HG03575 (cell line): ENCODE measurements around the gene TPMT.

Experiments used
- ATAC-seq: cut with Tn5 transposase; IDR thresholded peaks from one replicate; pipeline ENCODE4 v1.9.1; 2021; ENCODE audit not compliant: unreplicated experiment, insufficient number of reproducible peaks, low FRiP score; ENCODE audit errors: extremely low read depth

The TPMT gene

DNA sequence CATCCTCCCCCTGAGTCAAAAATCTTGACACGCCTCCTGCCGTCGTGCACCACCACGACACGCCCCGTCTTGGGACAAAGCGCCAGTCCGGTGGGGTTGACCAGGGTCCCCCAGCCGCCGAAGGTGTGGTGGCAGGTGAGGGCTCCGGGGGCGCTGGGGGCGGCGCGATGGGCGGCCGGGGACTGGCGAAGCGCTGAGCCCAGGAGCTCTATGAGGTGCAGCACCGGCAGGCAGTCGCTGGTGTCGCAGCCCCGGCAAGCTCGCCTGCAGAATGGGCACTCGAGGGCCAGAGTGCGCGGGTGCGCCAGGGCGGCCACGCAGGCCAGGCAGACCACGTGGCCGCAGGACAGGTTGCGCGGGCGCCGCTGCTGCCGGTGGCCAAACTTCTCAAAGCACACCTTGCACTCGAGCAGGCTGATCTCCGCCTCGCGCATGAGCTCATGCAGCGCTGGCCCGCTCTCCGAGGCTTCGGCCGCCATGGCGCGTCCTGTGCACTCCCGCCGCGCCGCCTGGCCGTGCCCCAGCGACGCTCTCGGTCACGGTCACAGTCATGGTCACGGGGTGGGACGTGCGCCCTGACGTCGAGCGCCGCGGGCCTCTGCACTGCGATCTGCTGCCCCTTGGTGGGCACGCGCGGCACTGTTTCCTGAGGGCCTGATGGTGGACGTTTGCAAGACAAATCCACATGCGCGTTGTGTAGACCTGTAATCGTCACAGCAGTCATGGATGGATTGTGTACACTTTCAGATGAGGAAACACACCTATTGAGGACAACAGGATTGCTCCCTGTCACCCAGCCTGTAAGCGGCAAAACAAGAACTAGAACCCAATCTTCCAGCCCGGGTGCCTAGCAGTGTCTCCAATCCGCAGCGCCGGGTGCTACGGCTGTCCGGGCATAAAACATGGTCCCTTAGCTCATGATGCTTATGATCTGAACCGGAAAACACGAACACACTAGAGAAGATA lies 32.5 kb downstream of the TPMT start, which contains the start of gene NHLRC1:
Gene NHLRC1, minus strand, starts transcription at position 550 of the 966 bp plus-strand sequence. Its CDS starts 71 bp downstream, at position 479.
- ATAC-seq, result peak; percentile 89

GRCh38 chr6:18121580-18122127 lies 33.2 kb downstream of the TPMT start:
- no peak for ATAC-seq

GRCh38 chr6:18119236-18119635 lies 35.6 kb downstream of the TPMT start:
- no peak for ATAC-seq

DNA sequence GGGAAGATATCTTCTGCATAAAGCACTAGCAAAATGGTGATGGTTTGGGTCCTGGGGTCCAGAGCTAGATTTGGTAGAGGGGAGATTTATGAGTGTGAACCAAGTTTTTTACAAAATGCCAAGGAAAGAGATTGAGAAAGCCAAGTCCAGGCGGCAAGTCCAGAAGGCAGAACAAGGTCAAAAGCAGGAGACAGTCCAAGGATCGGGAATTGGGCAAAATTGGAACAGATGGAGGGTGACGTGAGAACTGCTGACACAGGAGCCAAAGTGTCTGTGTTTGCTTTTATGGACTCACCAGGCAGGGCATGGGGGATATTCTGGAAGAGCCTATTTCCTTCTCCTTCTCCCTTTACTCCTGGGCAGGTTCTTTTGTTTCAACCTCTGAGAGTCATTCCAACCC lies 36.5 kb downstream of the TPMT start:
- ATAC-seq, result no peak

GRCh38 chr6:18117136-18117535 lies 37.7 kb downstream of the TPMT start:
- ATAC-seq, result no peak

GRCh38 chr6:18115356-18115755 lies 39.5 kb downstream of the TPMT start:
- ATAC-seq, result no peak

GRCh38 chr6:18110162-18110561 lies 44.7 kb downstream of the TPMT start:
- no peak for ATAC-seq

GRCh38 chr6:18107061-18107460 lies 47.8 kb downstream of the TPMT start:
- ATAC-seq, result no peak

- ATAC-seq, result no peak
Observed at GRCh38 chr6:18102783-18103509, 51.9 kb downstream of the TPMT start.

GRCh38 chr6:18101873-18102272 lies 53.0 kb downstream of the TPMT start:
- no peak for ATAC-seq

- ATAC-seq, result no peak
Observed at GRCh38 chr6:18101271-18101670, 53.6 kb downstream of the TPMT start.

GRCh38 chr6:18100296-18100695 lies 54.6 kb downstream of the TPMT start:
- no peak for ATAC-seq

- no peak for ATAC-seq
Observed at GRCh38 chr6:18099511-18099910, 55.4 kb downstream of the TPMT start.

GRCh38 chr6:18096423-18096822 lies 58.5 kb downstream of the TPMT start:
- no peak for ATAC-seq

DNA sequence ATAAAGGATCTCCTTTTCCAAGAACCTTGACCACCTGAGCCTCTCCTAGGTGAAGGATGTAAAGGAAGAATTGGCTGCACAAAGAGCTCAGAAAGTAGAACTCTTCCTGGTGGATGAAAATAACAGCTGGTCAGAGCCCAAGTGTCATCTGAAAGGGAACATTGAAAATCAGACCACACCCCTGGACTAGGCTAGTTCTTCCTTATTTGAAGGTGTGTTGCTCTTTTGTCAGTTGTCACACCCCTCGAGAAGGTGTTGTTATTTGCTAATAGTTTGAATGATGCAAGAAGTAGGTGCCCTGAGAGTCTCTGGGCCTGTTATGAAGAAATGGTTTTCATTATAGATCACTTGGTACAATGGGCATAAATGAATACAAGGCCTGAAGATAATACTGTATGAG lies 63.5 kb downstream of the TPMT start:
- no peak for ATAC-seq

DNA sequence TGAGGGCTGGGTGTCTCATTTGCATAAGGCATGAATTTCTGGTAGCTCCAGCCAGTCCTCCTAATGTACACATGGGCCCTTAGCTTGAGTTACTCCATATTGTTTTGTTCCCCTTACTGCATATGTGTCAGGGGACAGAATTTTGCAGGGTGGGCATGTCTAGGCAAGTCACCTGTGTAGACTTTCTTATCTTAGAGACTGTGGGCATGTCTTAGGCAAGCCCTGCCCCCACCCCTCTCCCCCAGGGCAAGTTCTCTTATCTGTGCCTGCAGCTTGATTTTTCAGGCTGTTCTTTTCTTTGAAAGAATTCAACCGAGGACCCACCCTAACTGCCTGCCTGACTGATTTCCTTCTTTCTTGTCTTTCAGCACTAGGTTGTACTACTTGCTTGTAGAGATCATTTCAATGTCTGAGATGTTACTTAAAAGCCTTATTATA lies 64.5 kb downstream of the TPMT start:
- ATAC-seq, result no peak

DNA sequence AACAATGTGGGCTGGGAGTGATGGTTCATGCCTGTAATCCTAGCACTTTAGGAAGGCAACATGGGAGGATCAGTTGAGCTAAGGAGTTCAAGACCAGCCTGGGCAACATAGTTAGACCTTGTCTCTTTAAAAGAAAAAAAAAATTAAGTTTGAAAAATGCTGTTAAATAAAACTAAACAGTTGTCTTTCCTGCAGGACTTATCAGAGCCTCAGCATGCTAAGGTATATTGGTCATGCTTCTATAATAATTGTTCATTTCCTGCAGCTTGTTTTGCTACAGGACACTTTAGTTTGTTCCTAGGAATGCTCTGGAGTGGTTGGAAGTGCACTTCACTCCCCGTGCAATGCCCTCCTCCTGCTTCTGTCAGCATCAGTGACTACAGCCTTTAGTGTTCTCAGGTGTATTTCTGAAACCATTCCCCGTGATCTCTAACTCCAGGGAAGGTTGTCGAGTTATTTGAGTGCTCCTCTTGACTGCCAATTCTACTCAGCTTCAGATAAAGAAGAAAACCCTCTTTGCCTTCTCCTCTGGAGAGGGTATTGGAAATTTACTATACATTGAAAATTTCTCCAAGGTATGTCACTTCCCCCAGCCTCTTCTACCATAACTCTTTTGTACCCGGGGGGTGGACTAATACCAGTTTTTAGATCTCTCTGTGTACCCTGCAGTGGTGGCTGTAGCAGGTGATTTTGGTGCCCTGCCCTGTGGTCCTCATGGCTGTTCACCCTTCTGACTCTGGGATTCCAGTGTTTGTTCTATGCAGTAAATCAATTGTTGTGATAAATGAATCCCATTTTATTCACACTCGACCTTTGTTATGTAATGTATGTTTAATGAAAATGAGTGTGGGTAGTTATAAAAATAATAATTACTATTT lies 66.2 kb downstream of the TPMT start:
- no peak for ATAC-seq

- no peak for ATAC-seq
Observed at GRCh38 chr6:18087396-18088165, 67.3 kb downstream of the TPMT start.
